Adrenal gland (tissue), 5 donors: ENCODE data around the gene SLIT3.

Source experiments
- CTCF ChIP-seq, 6 experiments: fragments of 450-650 bp in 4 of 6; fragments of 200-600 bp in 2 of 6; sonication (generic) in 1 of 6; IDR thresholded peaks; 1 replicate in 5 of 6; 2 replicates in 1 of 6; pipeline versions ENCODE4 v1.5.1 to v1.8.0; 2016 to 2021; ENCODE audit warnings: antibody characterized with exemption in 6 of 6, mild to moderate bottlenecking in 2 of 6, moderate library complexity in 1 of 6
- POLR2A ChIP-seq, 2 donors: fragments of 450-650 bp; IDR thresholded peaks; one replicate each; pipeline ENCODE4 v1.6.1; 2017; ENCODE audit warnings: antibody characterized with exemption in 2 of 2, mild to moderate bottlenecking in 2 of 2, moderate library complexity in 1 of 2
- donor health status: DM: no; HTN: no; CAD: no.

GRCh38 chr5:168877132-168877892, 423.6 kb downstream of the SLIT3 start:
- TF ChIP-seq CTCF (IDR thresholded peaks at IDR 0.05): no peak
- TF ChIP-seq POLR2A (IDR thresholded peaks at IDR 0.05): no peak
